GM21529 (cell line): ENCODE measurements around the gene COL17A1.

Source experiments
- ATAC-seq: cut with Tn5 transposase; IDR thresholded peaks from one replicate; pipeline ENCODE4 v1.9.1; 2021; ENCODE audit not compliant: unreplicated experiment

The COL17A1 gene

DNA sequence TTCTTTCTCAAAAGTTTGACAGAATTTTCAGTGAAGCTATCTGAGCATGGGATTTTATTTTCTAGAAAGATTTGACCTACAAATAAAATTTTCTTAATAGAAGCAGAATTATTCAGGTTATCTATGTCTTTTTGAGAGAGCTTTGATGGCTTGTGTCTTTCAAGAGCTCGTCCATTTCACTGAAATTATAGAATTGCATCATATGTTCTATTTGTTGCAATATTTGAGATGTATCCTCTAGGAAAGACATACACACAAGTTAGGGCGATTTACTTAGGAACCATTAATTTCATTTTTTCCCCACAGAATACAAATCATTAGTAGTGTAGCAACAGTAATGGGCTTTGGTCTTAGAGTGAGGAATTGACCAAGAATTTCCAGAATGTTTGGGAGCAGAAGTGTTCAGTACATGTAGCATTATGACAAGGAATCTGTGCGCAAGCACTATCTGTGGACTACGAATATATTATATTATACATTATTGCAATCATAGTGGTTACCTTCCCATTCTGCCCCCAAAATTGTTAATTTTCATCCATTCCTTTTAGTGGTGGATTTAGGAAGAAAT is 12.8 kb upstream of the COL17A1 start:
- ATAC-seq: no peak

DNA sequence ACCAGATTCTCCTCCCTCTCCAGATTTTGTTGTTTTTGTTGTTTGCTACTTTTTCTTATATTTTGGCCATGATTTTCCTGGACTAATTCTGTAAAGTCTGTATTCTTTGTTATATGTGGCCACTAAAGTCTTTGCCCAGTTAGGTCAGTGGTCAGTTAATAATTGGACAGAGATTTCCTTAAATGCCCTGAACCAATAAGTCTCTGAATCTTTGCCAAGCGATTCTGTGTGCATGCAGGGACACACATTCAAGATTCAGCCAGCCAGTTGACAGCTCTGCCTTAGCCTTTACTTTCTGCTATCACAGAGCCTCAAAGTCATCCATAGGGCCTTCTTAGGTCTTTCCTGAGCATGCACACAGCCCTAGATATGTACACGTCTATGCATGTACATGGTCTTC is 11.0 kb upstream of the COL17A1 start:
- no peak for ATAC-seq

DNA sequence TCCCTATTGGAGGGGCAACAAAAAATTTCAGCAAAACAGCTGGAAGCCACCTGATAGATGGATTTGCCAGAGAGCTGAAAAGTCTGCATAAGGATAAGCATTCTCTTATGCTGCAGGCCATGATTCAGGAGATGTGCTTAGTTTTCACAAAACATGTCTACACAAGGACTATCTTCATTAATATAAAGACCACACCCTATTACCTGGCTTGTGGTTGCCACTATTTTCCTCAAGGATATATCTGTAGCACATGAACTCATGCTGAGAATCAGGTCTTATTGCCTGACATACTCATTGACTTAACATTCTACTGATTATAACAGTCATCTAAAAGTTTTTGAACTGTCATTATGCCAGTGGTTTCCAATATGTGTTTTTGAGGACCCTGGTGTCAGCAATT is 7.1 kb upstream of the COL17A1 start:
- no peak for ATAC-seq

DNA sequence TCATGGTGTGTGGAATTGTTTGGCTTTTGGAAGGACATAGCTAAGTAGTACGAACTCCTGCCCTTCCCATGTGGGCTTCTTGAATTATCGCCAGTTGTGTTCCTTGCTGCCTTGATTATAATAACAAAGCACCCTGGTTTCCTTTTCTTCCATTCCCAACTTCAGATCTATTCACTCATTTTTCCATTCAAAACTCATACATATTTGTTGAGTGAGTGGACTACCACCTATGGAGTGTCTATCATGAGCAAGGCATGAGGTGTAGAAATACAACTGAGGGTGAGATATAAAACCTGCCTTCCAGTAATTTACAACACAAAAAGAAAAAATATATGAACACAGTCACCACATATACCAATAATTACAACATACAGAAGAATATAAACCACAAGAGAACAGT is 4.9 kb upstream of the COL17A1 start:
- no peak for ATAC-seq

DNA sequence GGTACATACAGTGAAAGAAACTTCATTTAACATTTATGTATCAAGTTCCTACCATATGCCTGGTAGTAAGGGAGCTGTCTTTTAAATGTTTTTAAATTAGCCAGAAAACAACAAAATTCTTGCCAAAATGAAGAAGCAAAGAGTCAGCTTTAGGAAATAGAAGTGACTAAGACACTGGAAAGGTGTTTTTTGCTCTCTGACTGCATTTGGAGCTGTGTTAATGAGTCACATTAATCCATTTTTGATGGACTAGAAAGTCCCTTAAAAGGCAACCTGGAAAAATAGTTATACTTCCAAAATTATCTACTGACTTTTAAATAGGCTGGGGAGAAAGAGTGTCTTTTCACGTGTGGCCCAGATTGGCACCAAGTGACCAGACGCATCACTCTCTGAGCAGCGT is 3.9 kb upstream of the COL17A1 start:
- no peak for ATAC-seq

DNA sequence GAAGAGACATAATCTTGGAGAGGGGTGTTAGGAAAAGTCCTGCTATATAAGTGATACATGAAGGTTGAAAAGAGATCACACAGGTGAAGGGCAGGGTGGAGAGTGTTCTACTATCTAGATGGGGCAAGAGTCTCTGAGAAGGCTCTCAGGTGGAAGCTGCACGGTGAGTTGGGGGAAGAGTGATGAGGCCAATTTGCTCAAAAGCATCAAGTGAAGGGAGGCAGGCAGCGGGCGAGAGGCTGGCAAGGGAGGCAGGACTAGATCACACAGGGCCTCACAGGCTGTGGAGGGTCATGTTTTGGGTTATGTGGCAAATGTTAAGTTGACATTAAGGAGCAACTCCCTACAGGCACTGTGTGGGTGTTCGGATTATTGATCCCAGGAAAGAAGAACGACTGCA is 2.6 kb upstream of the COL17A1 start:
- ATAC-seq: no peak

DNA sequence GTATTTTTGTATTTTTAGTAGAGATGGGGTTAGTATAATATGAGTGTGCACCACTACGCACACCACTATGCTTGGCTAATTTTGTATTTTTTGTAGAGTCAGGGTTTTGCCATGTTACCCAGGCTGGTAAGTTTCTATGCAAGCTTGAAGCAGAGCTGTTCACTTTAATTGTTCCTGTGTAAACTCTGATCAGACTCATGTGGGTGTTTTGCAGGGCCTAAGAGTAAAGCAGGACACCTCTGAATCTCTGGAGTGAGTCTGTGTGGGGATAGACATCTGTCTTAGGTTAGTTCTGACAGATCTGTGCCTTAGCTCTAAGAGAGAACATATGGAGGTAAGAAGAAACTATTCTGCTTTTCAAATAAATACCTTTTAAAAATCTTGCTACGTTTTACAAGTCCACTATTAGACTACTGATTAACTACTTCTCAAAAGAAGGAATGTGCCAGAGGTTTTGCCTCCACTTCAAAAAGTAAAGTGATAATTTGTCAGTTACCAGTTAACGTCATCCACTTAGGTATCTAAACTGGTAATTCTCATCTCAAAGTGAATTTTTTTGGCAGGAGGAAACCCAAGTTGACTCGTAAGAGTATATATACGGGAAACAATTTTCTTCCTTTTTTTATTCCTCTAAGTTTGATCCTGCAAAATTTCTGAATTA is 1.1 kb downstream of the COL17A1 start:
- ATAC-seq: no peak

DNA sequence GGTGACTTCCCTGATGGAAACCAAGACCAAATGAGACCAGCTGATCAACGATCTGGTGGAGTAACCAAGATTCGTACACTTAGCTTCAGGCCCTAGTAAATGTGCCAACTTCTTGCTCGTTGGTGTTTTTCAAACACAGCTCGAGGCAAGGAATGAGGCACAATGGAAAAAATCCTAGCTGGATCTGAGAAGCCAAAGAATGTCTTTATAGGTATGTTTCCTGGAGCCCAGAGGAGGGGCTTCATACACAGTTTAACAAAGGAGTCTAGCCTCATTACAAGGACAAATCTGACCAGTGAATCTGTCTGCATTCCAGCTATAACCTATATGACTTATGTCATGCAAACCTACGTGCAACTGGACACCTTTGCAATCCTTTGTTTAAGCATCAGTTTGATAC is 3.7 kb downstream of the COL17A1 start:
- ATAC-seq: no peak

DNA sequence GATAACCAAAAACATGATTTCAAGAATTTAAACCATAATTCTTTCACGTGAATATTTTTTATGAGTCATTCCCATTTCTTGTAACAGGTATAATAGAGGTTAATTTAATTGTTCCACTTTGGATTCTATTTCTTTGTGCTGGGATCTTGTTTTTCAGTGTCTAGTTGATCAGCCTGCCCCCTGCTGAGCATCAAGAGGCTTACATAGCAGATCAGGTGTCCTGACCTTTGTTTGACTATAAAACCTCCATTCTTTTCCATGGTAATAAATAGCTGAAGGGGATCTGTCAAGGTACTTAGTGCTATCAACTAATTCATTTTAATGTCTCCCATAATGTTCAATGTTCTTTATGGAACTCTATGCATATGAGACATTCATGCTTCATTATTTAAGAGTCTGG is 4.9 kb downstream of the COL17A1 start:
- no peak for ATAC-seq

DNA sequence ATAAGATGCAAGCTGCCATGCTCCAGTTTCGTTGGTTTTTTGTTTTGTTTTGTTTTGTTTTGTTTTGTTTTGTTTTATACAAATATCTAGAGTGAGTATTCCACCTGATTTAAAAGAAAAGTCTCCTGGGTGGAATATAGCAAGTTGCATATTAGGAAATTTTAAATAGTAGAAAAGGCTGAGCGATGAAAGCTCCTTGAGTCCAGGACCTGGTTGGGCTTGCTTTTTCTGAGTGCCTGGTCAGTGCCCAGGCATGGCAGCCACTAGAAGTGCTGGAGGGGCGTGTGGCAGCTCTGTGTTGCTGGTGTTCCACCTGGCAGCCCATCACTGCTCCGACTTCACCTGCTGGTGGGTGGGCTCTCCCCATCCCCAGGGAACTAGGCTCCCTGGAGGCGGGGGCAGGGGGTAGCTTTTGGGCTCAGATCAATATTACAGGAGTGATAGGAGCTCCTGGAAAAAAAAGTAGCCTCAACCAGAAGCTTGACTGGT is 8.0 kb downstream of the COL17A1 start:
- no peak for ATAC-seq

DNA sequence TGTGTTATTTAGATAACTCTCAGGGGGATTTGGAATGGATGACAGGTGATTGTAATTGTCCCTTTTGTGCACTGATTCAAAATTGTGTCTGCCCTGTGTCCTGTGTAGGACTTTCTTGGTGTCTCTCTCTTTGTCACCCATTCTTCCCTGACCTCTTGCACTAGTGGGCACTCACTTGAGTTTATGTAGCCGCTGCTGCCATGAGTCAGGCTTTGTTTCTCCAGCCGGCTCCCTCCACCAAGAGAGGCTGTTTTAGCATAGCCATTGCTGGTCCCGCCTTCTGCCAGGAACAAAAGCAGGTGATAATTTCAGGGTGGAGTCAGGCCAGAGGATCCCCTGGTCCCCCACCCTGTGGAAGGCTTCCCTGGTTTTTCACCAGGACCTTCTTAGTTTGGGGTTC is 8.4 kb downstream of the COL17A1 start:
- ATAC-seq: no peak

DNA sequence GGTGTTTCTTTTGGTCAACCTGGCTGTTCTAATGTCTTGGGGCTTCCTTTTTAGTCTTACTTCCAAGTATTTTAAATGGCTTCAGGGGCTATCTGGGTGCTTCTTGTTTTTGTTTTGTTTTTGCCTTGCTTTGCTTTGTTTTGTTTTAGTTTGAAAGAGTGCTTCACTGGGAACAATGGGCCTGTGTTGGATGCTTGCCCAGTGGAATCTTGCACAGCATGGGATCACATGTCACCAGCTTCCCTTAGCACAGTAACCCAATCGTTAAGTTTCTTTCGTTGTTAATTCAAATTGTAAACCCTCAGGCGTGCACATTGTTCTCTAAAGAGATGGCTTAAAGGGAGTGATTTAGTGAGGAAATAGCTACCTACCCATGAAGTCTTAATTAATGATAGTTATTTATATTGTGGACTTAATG is 8.9 kb downstream of the COL17A1 start:
- ATAC-seq: no peak

DNA sequence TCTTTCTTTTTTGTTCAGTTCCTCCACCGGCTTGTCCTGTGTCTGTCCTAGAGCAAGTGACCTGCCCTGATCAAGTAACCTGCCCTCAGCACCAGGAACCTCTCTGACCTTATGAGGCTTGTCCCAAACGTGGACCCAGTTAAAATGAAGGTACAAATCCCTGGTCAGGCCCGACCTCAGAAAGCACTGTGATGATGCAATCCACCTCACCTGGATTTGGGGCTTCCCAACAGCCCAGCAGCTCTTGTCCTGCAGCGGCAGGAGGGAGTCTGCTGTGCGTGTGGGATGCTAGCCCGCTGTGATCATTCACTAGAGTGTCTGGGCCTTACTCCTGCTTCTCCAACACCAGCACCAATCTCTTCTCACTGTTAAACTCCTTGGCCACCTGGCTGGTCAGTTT is 11.2 kb downstream of the COL17A1 start:
- ATAC-seq: no peak

DNA sequence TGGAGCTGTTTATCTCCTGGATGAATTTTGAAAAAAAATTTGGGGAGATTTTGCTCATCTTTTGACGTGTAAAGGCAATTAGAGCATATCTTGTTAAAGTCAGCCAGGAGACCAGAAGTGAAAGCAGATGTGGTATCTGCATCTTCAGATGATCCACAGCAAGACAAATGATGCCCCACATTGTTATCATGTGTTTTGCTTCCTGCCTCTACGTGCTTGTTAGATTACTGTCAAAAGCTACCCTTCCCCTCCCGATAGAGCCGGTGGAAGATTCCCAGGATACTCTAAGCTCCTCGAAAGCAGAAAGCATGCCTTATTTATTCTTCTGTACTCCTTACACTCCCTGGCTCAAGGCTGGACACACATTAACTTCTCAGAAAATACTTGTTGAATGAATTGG is 12.9 kb downstream of the COL17A1 start:
- ATAC-seq: no peak

DNA sequence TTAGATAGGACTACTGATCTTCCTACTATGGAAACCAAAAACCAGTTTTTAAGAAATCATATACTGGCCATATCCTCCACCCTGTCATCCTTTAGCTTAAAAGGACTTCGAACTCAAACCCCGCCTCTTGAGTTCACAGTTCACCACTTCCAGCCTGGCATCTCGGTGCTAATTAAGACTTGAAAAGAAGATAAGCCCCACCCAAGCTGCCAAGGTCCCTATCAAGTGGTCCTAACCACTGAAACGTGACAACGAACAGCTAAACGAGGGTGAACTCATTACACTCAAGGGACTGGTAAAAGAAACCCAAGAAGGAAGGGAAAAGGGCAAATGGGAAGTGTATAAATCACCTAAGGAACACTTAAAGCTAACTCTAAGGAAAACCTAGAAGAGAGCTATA is 16.1 kb downstream of the COL17A1 start:
- ATAC-seq: no peak

DNA sequence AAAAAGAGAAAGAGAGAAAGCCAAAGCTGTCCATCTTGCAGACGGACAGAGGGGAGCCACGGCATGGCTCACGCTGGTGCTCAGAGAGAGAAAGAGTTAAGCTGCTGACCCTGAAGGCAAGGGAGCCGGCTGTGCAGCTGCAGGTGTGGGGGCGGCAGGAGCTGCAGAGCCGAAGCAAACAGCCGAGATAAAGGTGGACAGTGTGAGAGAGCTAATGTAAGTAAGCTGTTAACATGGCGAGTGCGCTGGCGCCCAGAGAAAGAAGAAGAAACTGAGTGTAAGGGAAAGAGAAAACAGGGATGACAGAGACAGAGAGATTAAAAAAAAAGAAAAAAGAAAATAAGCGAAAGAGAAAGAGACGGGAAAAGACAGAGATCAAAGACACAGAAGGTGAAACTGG is 18.2 kb downstream of the COL17A1 start:
- ATAC-seq: no peak

DNA sequence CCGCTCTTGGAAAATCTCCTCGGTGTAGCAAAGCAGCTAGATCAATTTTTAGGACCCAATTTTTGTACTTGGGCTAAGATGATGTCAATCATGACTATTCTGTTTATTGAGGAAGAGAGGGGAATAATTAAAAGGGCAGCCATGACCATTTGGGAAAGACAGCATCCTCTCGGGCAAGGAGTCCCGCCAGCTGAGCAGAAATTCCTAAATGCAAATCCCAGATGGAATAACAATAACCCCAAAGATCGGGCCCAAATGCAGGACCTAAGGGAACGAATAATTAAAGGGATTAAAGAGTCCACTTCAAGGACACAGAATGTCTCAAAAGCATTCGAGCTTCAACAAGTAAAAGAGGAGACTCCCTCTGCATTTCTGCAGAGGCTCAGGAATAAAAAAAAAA is 18.7 kb downstream of the COL17A1 start:
- no peak for ATAC-seq

DNA sequence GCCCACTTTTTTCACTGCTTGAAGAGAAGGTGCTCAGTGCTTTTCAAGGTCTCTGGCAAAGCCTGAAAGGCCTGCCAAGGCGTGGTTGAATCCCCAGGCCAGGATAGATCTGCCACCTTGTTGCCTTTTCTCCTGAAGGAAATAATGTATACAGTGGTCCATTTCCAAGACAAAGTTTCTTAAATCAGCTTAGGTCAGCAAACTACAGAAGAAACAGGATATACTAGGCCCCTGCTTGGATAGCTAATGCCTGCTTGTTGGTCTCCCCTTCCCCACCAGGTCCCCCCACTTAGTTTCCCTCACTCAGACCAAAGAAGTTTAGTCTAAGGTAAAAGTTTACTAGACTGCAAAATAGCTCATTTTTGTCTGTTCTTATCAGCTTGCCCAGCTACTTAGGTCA is 19.9 kb downstream of the COL17A1 start:
- no peak for ATAC-seq

DNA sequence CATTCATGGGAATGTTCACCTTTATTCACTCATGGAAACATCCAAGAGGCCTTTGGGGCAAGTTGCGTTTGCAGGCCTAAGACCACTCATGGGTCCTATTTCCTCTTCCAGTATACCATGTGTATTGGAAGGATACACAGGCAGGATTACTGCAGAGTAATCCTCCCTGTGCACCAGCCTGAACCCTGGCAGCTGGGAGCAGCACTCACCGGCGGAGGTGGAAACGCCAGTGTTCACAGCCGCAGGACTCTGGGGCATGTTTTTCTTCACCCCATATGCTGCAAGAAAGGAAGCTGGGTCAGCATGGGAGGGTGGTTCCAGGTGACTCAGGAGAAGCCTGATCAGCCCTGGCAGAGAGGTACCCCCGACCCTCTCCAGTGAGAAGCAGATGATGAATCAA is 24.5 kb downstream of the COL17A1 start:
- no peak for ATAC-seq

DNA sequence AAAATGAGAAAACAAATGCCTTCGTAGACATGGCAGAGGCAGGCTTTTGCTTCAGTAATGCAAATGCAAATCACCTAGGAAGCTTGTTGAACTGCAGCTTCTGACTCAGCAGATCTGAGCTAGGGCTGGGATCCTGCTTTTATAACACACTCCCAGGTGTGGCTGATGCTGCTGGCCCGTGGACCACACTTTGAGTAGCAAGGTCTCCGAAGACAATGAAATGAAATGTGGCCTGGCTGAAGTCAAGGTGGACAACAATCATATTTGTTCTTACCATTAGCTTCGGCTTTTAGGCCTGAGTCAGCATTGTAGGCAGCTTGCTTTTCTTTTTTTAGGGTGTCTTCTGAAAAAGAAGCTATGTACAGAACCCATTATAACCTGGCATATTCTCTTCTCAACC is 26.3 kb downstream of the COL17A1 start:
- no peak for ATAC-seq

DNA sequence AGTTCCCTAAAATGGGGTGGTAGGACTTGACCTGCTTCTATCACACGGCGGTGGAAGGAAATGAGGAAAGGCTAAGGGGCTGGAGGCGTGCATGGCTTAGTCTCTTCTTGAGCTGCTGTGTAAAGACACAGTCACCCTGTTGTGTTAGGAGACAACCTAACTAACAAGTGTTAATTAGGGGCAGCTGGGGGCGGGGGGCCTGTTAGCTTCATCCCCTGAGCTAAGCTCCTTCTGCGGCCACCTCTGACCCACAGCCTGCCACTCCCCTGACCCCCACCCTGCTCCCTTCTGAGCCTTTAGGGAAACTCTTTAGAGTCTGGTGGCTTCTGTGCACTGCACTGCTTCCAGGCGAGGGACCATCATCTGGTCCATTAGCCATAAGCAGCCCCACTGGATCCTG is 28.0 kb downstream of the COL17A1 start:
- ATAC-seq: no peak

DNA sequence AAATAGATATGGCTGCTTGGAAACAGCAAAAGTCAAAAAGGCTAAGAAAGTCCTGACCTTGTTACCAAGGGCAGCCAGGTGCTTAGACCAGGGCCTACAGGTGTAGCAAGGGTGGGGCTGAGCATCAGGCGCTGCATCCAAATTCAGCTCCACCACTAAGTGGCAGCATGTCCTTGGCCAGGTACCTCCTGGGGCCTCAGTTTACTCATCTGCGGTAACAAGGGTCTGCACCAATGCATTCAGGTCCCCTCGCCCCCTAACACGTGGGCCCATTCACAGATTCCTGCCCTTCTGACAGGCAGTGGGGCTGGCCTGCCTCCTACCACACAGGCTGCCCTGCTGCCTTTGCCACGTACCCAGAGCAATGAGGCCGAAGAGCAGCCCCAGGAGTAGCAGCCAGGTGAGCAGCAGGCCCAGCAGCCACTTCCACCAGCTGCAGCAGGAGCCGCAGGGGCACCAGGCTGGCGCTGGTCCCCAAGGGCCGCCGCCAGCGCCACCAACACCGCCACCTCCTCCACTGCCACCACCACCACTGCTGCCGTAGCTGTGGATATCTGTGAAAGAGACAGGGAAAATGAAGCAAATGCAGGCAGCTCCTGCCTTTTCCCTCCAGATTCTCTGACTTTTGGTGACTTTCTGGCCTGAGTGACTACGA is 28.9 kb downstream of the COL17A1 start:
- no peak for ATAC-seq

DNA sequence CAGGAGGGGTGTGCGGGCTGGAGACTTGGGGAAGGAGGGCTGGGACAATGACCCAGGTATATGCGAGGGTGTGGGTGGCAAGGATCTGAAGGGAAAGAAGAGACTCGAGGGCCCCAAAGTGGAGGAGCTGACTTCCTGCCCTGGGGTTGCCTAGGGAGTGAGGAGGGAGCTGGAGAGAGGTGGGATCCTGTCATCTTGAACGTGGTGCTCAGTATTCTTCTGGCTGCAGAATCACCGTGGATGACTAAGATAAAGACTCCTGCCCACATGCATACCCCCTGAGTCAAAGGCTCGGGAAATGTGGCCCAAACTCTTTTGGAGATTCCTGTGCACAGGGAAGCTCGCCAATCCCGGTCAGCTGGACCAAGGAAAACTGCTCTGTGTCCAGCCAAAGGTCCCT is 31.2 kb downstream of the COL17A1 start:
- no peak for ATAC-seq
